Right ventricle myocardium superior (tissue), 1 donor: ENCODE results near the gene SERPINB13. TPM values are rescaled to one million over a fixed set of nuclear protein-coding genes. Genes with fewer than 3 reads are reported as not detected.

Source experiments
- ATAC-seq: fragments of 200-7000 bp; cut with Tn5 transposase; one replicate; pipeline ENCODE4 v1.9.1; 2020; ENCODE audit warnings: mild to moderate bottlenecking; ENCODE audit not compliant: poor library complexity
- DNase-seq: peaks from one replicate; pipeline ENCODE4 v3.0.0-alpha.2; 2020
- intact Hi-C: fragments of 100-400 bp; cut with DNase I; formaldehyde crosslinking; loops from one replicate; pipeline ENCODE4 v1.11.2; 2022
- total RNA-seq: library from RNA; stranded (reverse); fragmentation: NEBNext Ultra II Directional; extraction: Animal tissue kit (Norgen Biotek cat#: 25700); gene quantifications from one replicate; pipeline ENCODE4 v1.2.1, GENCODE V29; 2021
- donor health status: DM: no; HTN: yes; CAD: no; lungs with severe emphysema.

SERPINB13 gene
- total RNA-seq, 1 donor from 2014 or later, result not detected

- intact Hi-C loops, result no loop called here
- no peak for ATAC-seq
- no peak for DNase-seq
Measured at GRCh38 chr18:63585988-63586387, 1.2 kb upstream of the SERPINB13 start.

DNA sequence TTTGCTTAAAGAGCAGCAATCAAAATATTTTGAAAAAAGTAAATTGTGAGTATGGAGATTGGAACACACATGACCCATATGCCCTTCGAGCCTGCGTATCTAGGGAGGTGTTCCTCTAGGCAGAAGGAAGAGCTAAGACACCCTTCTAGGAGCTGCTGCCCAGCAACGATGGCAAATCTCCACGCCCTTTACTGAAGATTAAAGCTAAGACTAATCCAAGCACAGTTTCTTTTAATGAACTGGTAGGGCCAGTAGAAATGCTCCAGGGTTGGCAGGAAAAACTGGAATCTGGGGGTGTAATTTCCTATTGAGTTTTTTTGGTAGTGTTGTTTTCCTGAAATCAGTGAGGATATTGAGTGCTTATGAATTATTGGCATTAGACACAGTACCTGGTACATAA lies 712 bp upstream of the SERPINB13 start:
- intact Hi-C loops, result no loop called here
- DNase-seq (no peak), ATAC-seq (no peak)

GRCh38 chr18:63588909-63589308 lies 1.8 kb downstream of the SERPINB13 start:
- ATAC-seq (no peak), DNase-seq (no peak)
- intact Hi-C loops, result no loop called here

- DNase-seq, result no peak
- intact Hi-C loops, result no loop called here
- no peak for ATAC-seq
Measured at GRCh38 chr18:63590373-63590772, 3.2 kb downstream of the SERPINB13 start.

DNA sequence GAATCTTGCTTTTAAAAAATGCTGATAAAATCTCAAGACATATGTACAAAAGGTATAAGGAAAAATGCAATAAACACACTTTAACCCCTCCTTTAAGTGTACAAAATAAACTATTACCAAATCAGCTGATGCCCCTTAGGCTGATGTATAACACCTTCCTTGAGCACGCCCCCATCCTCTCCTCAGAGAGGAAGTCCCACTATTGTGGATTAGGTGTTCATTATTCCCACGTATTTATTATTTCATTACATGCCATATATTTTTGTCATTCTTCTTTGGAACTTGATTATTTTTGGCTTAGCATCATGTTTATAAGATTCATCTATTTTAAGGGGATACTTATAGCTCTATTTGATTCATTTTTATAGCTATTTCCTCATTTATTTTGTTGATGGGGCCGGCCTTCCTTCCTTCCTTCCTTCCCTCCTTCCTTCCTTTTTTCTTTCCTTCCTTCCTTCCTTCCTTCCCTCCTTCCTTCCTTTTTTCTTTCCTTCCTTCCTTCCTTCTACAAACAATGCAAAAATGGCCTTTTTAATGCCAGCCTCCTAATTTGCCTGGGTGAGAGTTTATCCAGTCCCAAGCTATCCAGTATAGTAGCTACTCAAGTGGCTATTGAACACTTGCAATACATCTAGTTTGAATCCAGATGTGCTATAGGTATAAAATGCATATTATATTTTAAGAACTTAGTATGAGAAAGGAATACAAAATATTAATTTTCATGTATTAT lies 4.0 kb downstream of the SERPINB13 start:
- ATAC-seq, result no peak
- intact Hi-C loops, result no loop called here

GRCh38 chr18:63591725-63592124 lies 4.6 kb downstream of the SERPINB13 start:
- DNase-seq (no peak), ATAC-seq (no peak)
- intact Hi-C loops, result no loop called here

More for the DNA sequence above, 4.0 kb downstream of the SERPINB13 start:
- no peak for DNase-seq

- DNase-seq, result no peak
- intact Hi-C loops, result no loop called here
- ATAC-seq, result no peak
Measured at GRCh38 chr18:63592471-63592870, 5.3 kb downstream of the SERPINB13 start.

GRCh38 chr18:63596964-63597363 lies 9.8 kb downstream of the SERPINB13 start:
- intact Hi-C loops, result no loop called here
- ATAC-seq (no peak), DNase-seq (no peak)

DNA sequence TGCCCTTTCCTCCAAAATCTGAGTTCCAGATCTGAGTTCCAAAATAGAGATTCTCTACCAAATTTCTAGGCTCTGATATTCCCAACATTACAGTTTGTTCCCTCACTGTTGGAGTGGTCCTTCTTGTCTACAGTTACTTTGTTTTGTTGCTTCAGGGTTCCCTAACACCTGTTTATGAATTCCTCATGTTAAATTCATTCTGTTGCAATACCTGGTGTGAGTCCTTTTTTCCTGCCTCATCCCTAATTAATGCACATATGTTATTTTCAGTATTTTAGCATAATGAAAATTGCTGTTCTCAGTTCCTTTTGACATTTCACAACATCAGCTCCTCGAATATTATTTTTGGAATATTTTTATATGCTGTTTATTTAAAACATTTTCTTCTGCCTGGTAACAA lies 16.2 kb downstream of the SERPINB13 start:
- no peak for ATAC-seq
- DNase-seq, result no peak
- intact Hi-C loops, result no loop called here

DNA sequence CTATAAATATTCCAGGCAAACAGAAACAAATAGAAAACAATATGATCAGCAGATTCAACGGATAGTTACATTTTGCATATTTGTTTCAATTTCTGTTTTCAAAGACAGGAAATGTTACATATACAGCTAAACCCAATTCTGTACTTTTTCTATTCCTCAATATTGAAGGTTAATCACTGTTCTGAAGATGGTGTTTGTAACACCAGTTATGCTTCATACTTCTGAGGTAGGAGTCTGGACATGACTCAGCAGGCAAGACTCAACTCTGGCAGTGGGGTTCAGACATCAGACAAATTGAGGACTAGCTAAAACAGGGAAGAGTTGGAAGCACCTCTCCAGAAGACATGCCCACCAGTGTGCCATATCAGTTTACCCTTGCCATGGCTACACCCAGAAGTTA lies 16.6 kb downstream of the SERPINB13 start:
- intact Hi-C loops, result no loop called here
- DNase-seq, result no peak
- no peak for ATAC-seq

DNA sequence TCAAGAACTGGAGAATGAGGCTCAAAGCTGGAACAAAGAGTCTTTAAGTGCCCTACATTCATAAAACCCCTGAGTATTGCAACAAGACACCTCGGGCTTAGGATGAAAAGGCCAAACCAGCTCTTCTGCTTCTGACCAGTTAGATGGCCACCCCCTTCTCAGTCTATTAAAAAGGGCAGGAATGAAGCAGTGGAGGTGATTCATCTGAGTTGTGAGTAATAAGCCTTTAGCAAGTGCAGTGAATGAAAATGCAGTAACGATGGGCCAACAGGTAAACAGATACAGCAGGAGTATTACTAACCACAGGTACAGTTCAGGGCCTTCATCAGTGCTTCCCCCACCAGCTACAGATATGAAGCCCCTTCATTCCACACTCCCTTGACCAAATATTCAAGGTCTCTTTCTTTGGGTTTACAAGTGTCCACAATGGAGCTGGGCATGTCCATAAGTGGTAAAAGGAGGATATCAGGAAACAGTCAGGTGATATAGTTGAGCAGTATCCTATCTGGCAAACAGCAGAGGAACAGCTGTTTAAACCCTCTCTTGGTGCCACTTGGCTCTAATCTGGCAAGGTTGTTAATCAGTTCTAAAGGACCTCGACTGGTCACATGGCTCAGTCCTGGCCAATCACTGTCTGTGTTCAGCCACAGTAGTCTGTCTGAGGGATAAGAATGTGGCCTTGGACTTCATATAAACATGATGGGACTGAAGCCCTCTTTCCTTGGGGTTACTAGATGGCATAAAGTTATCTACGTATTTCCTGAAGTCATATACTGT lies 17.8 kb downstream of the SERPINB13 start:
- intact Hi-C loops, result no loop called here
- ATAC-seq (no peak), DNase-seq (no peak)

GRCh38 chr18:63606526-63606925 lies 19.4 kb downstream of the SERPINB13 start:
- intact Hi-C loops, result no loop called here
- ATAC-seq, result no peak
- no peak for DNase-seq

DNA sequence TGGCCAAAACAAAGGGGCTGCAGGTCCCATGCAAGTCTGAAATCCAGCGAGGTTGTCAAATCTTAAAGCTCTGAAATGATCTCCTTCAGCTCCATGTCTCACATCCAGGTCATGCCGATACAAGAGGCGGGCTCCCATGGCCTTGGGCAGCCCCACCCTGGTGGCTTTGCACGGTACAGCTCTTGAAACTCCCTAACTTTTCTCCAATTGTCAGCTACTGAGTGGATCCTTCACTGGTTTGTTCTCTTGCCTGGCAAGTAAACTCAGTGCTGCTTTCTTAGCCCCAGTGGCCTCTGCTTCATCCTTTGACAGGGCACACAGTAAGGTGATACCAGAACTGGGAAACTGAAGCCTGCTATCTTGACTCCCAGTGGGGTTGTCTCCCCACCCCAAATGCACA lies 26.3 kb downstream of the SERPINB13 start:
- ATAC-seq, result no peak
- intact Hi-C loops, result no loop called here
- no peak for DNase-seq

GRCh38 chr18:63617049-63617914 lies 30.1 kb downstream of the SERPINB13 start:
- no peak for DNase-seq
- no peak for ATAC-seq
- intact Hi-C loops, result no loop called here

DNA sequence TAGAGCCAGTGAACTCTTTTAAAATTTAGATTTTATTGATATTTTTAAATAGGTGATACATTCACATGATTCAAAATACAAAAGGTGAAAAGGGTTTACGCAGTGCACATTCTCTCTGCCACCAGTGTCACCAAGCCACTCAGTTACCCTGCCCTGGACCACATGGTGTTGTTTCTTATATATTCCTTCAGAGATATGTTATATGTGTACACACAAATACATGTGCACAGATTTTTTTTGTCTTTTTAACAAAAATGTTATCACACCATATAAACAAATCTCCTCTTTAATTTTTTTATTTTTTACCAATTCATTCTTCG lies 30.7 kb downstream of the SERPINB13 start:
- intact Hi-C loops, result no loop called here
- no peak for DNase-seq
- ATAC-seq, result no peak

DNA sequence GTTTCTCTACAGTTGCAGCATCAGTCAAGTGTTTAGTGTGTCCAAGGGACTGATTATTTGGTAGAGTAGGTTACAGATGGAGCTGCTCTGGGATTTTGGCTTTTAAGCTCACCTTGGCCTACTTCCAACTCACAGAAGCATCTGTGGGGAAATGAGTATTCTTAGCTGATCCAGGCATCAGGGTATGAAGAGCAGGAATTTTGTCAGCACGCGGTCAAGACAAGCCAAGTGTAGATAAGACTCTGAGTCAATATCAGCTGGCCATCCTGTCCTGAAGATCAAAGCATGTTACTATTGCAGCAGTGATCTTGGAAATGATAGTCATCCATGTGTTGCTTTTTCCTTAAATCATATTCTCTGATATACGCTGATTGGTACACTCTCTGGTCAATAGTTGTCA lies 32.5 kb downstream of the SERPINB13 start:
- intact Hi-C loops, result no loop called here
- ATAC-seq (no peak), DNase-seq (no peak)

GRCh38 chr18:63624863-63625262 lies 37.7 kb downstream of the SERPINB13 start:
- intact Hi-C loops, result no loop called here
- DNase-seq (no peak), ATAC-seq (no peak)

- no peak for DNase-seq
- intact Hi-C loops, result no loop called here
- no peak for ATAC-seq
Measured at GRCh38 chr18:63626431-63626830, 39.3 kb downstream of the SERPINB13 start.

DNA sequence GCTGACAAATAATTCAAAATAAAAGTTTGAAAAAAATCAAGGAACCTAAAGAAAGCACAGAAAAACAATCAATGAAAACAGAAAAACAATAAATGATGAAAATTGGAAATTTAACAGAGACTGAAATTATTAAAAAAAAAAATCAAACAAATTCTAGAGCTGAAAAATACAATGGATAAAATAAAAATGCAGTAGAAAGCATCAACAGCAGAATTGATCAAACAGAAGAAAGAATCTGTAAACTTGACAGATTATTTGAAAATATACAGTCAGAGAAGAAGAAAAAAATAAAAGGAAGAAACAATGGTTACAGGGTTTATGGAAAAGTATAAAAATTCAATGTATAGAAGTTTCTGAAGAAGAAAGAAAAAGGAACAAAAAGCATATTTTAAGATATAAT lies 40.7 kb downstream of the SERPINB13 start:
- intact Hi-C loops, result no loop called here
- ATAC-seq, result no peak
- DNase-seq, result no peak

DNA sequence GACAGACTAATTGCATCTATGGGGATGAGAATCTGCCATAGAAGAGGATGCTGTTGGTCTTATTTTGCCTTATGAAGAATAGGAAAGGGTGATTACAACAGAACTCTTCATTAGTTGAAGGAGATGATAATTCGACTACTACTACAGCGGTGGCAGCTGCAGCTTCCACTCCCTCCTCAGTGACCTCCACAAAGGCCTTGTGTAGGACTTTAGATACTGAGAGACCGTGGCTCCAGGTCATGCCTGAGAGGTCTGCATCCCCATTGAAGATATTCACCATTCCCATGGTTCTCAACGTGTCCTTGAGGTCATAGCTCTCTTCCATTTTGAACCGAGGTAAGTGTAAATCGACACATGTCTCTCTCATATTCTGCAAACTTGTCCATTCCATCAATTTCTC lies 50.6 kb downstream of the SERPINB13 start:
- intact Hi-C loops, result no loop called here
- DNase-seq, result no peak
- ATAC-seq, result no peak
